Activated CD8-positive, alpha-beta T cell treated with anti-CD3 and anti-CD28 coated beads, Interleukin-2, amount 10 ng/mL, durations not matched to agents 7 days and 5 days (primary cell): ENCODE results near the gene KLRD1. TPM values are rescaled to one million over a fixed set of nuclear protein-coding genes. Genes with fewer than 3 reads are reported as not detected.
"Not testable (repeated sequence)": the region's sequence is repeated elsewhere in the genome, so short reads cannot be mapped to it uniquely, and the experiment has no call there.

Experiments
- ATAC-seq: fragments of 150-1000 bp; cut with Tn5 transposase; one replicate; pipeline ENCODE4 v1.10.0; 2021; ENCODE audit warnings: moderate library complexity
- CTCF ChIA-PET: fragments of 350-600 bp; sonication (Branson Sonifier 250); formaldehyde crosslinking; loops from one replicate; lab custom pipeline; 2021; ENCODE audit warnings: antibody characterized with exemption; lab: Charles Lee
- POLR2A ChIA-PET: fragments of 350-600 bp; sonication (Branson Sonifier 250); formaldehyde crosslinking; loops from one replicate; lab custom pipeline; 2021; ENCODE audit warnings: antibody characterized with exemption; lab: Charles Lee
- DNase-seq: peaks from one replicate; pipeline ENCODE4 v3.0.0-alpha.2; 2020
- H3K27ac Mint-ChIP-seq: one replicate; pipeline ENCODE4 v1.8.0; 2021; ENCODE audit warnings: mild to moderate bottlenecking, mixed read lengths
- H3K27me3 Mint-ChIP-seq: one replicate; pipeline ENCODE4 v1.8.0; 2021; ENCODE audit warnings: low read depth, mixed read lengths
- H3K36me3 Mint-ChIP-seq: one replicate; pipeline ENCODE4 v1.8.0; 2021; ENCODE audit warnings: low read depth, mixed read lengths
- H3K4me1 Mint-ChIP-seq: one replicate; pipeline ENCODE4 v1.8.0; 2021; ENCODE audit warnings: low read depth, mixed read lengths
- H3K4me3 Mint-ChIP-seq: one replicate; pipeline ENCODE4 v1.8.0; 2021; ENCODE audit warnings: mild to moderate bottlenecking, mixed read lengths
- H3K9me3 Mint-ChIP-seq: one replicate; pipeline ENCODE4 v1.8.0; 2022; ENCODE audit warnings: mixed read lengths; ENCODE audit not compliant: insufficient read depth
- total RNA-seq, 2 experiments: library from RNA; stranded (reverse); gene quantifications; one replicate each; pipeline ENCODE4 v1.2.3, GENCODE V29; 2021

Gene KLRD1
- total RNA-seq, 2 experiments from 2014 or later, result 7.6 to 8.8 TPM

- ChIA-PET POLR2A (interaction anchor here (0.6 to 1.5 kb wide), 7 partner anchors 17 to 188 kb away, joined by 3 to 4 read pairs (median 3); no protein-coding TSS in a partner anchor), CTCF (interaction anchor here (0.7 to 1.3 kb wide), 4 partner anchors 22 to 191 kb away, joined by 3 to 4 read pairs (median 4); no protein-coding TSS in a partner anchor)
- Mint-ChIP-seq H3K27ac (peak overlapping the region; percentile 96), H3K9me3 (peaks cover 6% of the 10 kb centered on the region), H3K27me3 (no peaks in the 10 kb centered on the region), H3K4me1 (peaks cover 51% of the 10 kb centered on the region), H3K4me3 (peak overlapping the region; percentile 75), H3K36me3 (peaks cover 73% of the 10 kb centered on the region)
- ATAC-seq (peak; percentile 15), DNase-seq (no peak)
Observed at GRCh38 chr12:10369557-10370415, 62.1 kb downstream of the KLRD1 start.

GRCh38 chr12:10371893-10372535 lies 64.3 kb downstream of the KLRD1 start:
- DNase-seq, H3K4me3 Mint-ChIP-seq, CTCF ChIA-PET, POLR2A ChIA-PET, H3K27me3 Mint-ChIP-seq, ATAC-seq: not testable (repeated sequence)
- H3K27ac Mint-ChIP-seq, result peak overlapping the region; percentile 73
- peaks cover 11% of the 10 kb centered on the region for H3K9me3 Mint-ChIP-seq
- H3K36me3 Mint-ChIP-seq, result peaks cover 81% of the 10 kb centered on the region
- peaks cover 61% of the 10 kb centered on the region for H3K4me1 Mint-ChIP-seq

GRCh38 chr12:10372559-10372958 lies 64.9 kb downstream of the KLRD1 start:
- ChIA-PET POLR2A (interaction anchor here (1.0 to 1.2 kb wide), 2 partner anchors 9 kb away, joined by 3 to 5 read pairs; no protein-coding TSS in a partner anchor), CTCF (no interaction called here)
- Mint-ChIP-seq H3K27me3 (no peaks in the 10 kb centered on the region), H3K4me1 (peaks cover 63% of the 10 kb centered on the region), H3K9me3 (peaks cover 11% of the 10 kb centered on the region), H3K36me3 (peaks cover 81% of the 10 kb centered on the region), H3K27ac (peak overlapping the region; percentile 64), H3K4me3 (peak overlapping the region; percentile 26)
- DNase-seq, result peak; percentile 58
- ATAC-seq, result peak; percentile 76

- Mint-ChIP-seq H3K36me3 (peaks cover 78% of the 10 kb centered on the region), H3K27ac (peak overlapping the region; percentile 48), H3K9me3 (peaks cover 5% of the 10 kb centered on the region), H3K27me3 (no peaks in the 10 kb centered on the region), H3K4me3 (peak overlapping the region; percentile 27), H3K4me1 (peaks cover 75% of the 10 kb centered on the region)
- ChIA-PET CTCF (interaction anchor here (1.5 to 3.8 kb wide), 4 partner anchors 8 to 138 kb away, joined by 4 to 25 read pairs (median 8); no protein-coding TSS in a partner anchor), POLR2A (interaction anchor here (0.6 to 2.2 kb wide), 6 partner anchors 8 to 179 kb away, joined by 3 to 13 read pairs (median 4); no protein-coding TSS in a partner anchor)
- no peak for DNase-seq
- ATAC-seq, result no peak
Observed at GRCh38 chr12:10374624-10375018, 67.0 kb downstream of the KLRD1 start.

- POLR2A ChIA-PET, result interaction anchor here (0.9 kb wide), 1 partner anchor 13 kb away, joined by 5 read pairs; no protein-coding TSS in a partner anchor
- peaks cover 73% of the 10 kb centered on the region for H3K4me1 Mint-ChIP-seq
- DNase-seq, H3K4me3 Mint-ChIP-seq, ATAC-seq, CTCF ChIA-PET, H3K27ac Mint-ChIP-seq, H3K27me3 Mint-ChIP-seq, H3K9me3 Mint-ChIP-seq: not testable (repeated sequence)
- peaks cover 79% of the 10 kb centered on the region for H3K36me3 Mint-ChIP-seq
Observed at GRCh38 chr12:10378737-10379136, 71.1 kb downstream of the KLRD1 start.

Other genes with a start within 250 kb of the KLRD1 start
- not detected for gene CLEC1A, start 208.9 kb upstream of the KLRD1 start, total RNA-seq
- gene CLEC7A, start 177.7 kb upstream of the KLRD1 start, total RNA-seq, result not detected
- gene OLR1, start 135.7 kb upstream of the KLRD1 start, total RNA-seq, result not detected
- gene TMEM52B, start 128.8 kb upstream of the KLRD1 start, total RNA-seq, result not detected
- 10 to 100 TPM; 15.1 to 17.0 TPM for gene GABARAPL1, start 95.0 kb upstream of the KLRD1 start, total RNA-seq
- 100 to 1,000 TPM; 117 to 123 TPM for gene KLRK1, start 82.2 kb downstream of the KLRD1 start, total RNA-seq
- gene KLRC4, start 101.9 kb downstream of the KLRD1 start, total RNA-seq, result 1 to 10 TPM; 3.6 to 4.9 TPM
- gene KLRC3, start 112.7 kb downstream of the KLRD1 start, total RNA-seq, result 1 to 10 TPM; 1.3 to 2.1 TPM
- 1 to 10 TPM; 1.6 to 1.7 TPM for gene KLRC2, start 128.1 kb downstream of the KLRD1 start, total RNA-seq
- 1 to 10 TPM; 4.9 to 5.0 TPM for gene KLRC1, start 145.5 kb downstream of the KLRD1 start, total RNA-seq
- gene EIF2S3B, start 198.0 kb downstream of the KLRD1 start, total RNA-seq, result 1 to 10 TPM; 1.8 to 2.3 TPM